ENCODE results near the gene STAT5A.
"Not testable (repeated sequence)": the region's sequence is repeated elsewhere in the genome, so short reads cannot be mapped to it uniquely, and the experiment has no call there.

Gene STAT5A

DNA sequence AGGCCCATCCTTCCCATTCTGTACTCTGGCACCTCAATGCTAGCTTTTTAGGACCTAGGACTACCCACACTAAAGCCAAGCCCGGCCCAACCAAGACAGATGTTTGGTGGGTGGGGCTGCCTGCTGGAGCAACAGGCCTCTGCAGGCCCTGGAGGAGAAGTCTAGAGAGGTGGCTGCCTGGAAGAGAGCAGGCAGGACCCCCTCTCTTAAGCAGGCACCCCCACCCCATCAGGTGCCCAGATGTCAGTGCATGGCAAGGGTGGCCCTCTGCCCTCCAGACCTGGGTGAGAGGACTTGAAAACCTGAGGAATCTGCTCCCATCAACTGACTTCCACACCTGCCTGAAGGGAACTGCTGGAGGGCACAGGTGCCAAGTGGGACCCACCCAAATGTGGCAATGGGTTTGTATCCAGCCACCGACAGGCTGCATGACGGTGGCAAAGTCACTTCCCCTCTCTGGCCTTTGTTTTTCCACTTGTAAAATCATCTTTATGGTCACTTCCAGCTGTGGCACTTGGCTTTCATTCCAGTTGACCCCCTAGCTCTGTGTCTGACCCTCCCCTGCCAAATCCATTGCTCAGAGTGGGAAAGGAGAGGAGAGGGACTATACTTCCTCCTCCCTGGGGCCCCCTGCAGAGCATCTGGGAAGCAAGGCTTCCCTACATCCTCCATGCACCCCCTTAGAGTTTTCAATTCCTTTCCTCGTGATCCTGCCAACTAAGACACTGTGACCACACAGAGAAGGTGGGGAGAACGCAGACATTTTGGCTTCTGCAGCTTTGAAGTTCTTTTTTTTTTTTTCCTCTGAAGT lies 1.7 kb upstream of the STAT5A start:
- DNase-seq: no peak

DNA sequence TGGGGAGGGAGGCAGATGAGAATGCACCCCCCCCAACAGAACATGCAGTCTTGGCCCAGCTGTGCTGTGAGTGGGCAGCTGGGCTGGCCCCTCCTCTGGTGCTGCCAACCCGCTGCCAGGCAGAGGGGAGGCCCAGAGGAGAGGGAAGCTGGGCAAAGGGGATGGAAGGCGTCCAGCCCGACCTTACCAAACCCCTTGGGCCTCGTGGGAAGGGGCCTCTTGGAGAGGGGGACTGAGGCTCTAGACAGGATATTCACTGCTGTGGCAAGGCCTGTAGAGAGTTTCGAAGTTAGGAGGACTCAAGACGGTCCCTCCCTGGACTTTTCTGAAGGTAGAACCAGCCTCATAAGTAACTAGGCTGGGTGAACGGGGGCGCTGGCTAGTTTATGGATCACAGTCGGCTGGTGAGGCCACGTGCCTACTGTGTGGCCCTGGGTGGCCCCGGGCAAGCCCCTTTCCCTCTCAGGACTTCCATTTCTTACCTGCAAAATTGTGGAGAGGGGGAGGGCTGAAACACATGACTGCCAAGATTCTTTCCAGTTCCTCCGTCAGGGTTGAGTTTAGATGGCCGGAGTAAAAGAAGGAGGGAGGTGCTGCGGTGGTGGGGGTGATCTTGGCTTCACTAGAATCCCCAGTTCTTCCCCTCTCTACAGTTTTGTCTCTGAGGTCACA lies 857 bp upstream of the STAT5A start:
- DNase-seq: peak; percentile 55

DNA sequence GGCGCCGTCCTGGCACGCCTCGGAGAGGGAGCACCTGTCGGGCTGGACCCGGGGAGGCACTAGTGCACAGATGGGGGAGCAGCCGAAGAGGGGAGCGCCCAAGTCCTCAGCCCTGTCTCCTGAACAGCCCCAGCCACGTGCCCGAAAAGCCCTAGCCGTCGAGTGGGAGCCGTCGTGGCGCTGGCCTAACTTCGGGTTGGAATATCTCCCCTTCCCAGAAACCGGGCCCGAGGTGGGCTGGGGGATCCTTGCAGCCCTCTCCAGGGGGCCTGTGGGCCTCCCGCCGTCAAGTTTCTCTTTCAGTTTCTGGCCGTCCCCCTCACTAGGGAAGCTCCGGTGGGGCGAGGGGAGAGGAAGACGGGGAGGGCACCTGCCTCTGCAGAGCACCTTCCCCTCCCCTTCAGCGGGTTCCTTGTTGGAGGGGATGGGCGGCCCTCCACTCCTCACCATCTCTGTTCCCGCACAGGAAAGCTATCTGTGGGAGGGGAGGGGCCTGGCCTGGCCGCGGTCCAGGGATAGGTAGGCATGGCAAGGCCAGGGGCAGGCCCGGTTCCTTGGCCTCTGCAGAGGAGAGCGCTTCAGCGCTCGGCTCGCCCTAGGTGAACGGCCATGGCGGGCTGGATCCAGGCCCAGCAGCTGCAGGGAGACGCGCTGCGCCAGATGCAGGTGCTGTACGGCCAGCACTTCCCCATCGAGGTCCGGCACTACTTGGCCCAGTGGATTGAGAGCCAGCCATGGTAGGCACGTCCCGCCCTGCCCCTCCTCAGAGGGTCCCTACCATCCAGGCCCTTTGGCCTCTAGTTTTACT lies 709 bp downstream of the STAT5A start:
- DNase-seq: peak; percentile 74

DNA sequence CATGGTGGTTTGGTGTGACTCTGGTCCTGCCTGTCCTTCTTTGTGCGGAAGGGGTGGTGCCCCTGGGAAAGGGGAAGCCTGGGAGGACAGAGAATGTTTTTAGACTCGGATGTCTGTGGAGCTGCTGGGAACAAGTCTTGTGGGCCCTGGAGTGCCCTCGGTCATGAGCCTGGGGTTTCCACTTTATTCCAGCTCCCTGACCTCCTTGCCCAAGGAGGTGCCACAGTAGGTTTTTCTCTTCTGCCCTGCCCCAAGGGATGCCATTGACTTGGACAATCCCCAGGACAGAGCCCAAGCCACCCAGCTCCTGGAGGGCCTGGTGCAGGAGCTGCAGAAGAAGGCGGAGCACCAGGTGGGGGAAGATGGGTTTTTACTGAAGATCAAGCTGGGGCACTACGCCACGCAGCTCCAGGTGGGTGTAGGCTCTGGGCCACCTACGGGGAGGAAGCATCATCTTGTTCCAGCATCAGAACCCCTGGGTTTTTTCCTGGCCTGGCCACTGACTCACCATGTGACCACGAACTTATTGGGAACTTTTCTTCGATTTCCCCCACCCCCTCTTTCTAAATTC lies 1.4 kb downstream of the STAT5A start:
- peak; percentile 38 for DNase-seq

DNA sequence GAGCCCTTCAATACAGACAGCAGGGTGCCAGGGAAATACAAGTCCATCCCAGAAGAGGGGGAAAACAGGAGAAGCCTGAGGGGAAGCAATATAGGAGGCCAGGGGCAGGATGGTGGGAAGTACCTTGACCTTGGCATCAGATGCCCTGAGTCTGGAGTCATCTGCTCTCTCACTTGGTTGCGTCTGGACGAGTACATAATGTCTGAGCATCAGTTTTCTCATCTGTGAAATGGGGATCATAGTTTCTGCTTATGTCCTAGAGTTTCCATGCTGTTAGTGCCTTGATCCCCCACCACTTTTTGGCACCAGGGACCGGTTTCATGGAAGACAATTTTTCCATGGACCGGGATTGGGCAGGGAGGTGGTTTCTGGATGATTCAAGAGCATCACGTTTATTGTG lies 2.3 kb downstream of the STAT5A start:
- no peak for DNase-seq

DNA sequence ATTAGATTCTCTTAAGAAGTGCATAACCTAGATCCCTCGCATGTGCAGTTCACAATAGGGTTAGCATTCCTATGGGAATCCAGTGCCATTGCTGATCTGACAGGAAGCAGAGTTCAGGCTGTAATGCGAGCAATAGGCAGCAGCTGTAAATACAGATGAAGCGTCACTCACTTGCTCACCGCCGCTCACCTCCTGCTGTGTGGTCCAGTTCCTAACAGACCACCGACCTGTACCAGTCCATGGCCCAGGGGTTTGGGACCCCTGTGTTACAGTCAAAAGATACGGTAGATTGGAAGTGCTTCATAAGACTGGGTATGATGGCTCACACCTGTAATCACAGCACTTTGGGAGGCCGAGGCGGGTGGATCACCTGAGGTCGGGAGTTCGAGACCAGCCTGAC lies 2.8 kb downstream of the STAT5A start:
- DNase-seq: no peak

DNA sequence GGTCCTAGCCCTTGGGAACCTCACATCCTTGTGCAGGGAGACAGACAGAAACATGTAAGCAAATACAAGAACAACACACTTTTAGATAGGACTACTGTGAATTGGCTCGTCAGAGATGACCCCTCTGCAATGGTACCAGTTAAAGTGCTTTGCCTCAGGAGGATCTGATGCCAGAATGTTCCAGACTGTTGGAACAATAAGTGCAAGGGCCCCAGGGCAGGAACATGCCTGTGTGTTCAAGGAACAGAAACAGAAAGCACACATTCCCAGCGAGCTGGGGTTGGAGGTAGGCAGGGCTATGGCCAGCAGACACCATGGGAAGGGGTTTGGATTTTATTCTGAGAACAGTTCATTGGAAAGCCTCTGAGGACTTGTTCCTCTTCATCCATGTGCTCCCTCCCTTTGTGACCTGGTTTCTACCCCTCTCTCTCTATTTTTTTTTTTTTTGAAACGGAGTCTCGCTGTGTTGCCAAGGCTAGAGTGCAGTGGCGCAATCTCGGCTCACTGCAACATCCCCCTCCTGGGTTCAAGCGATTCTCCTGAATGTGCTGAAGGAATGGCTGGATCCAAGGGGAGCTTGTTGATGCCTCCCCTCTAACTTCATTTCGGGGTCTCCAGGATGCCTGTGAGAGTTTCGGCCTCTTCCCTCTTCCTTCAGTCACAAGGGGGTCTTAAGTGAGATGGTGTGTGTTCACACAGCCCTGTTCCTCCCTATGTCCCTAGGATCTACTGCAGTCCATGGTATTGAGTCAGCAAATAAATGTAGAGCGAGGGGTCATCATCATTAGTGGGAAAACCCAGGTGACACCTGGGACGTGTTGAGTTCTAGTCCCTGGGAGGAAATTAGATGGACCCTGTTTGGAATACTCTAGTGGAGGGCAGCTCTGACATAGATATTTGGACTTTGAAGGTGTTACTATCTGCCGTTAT lies 6.4 kb downstream of the STAT5A start:
- no peak for DNase-seq

DNA sequence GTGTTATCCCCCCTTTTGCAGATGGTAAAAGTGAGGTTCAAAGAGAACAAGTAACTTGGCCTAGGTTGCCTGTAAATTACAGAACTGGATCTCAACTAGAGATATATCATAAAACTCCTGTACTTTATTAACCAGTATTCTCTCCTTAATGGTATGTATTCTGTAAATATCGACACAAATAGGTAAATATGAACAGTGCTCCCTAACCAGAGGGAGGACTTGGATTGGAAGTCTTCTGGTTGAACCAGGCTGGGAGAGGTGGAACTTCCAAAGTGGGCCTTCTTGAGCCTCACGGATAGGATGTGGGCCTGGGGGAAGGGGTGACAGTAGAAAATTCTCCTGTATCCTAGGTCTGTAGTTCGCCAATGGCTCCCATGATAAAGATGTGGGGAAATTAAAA lies 7.7 kb downstream of the STAT5A start:
- DNase-seq: no peak

DNA sequence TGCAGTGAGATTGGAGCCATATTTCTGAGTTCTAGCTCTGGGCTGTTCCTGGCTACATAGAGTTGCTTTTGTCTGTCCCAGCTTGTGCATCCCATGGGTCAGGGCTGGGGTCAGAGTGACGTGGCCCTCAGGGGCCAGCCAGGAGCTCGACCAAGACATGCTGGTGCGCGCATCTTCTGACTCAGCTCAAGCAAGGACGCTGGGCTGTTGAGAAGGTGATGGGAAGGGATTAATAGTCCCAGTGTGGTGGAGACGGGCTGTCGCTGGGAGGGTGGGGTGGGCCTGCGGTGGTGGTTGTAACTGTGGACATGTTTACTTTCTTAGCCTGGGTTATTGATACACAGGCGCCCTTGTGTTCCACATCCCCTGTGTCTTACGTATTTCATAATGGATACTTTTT lies 9.5 kb downstream of the STAT5A start:
- not testable (repeated sequence) for DNase-seq

DNA sequence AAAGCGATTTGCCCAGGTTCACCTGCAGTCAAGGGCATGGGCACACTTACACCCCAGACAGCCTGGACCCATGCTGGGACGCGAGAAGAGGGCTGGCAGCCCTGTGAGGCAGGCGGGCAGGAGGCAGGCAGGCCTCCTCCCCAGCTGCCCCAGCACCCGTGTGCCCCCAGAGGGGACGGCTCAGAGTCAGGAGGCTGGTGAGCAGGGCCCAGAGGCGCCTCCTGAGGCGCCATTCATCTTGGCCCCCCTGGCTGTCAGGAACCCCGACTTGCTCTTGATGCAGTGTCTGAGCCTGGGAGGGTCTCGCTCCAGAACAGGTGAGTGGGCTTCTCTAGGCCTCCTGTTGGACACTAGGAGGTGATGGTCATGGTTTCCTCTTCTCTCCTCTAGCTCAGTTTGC lies 11.1 kb downstream of the STAT5A start:
- not testable (repeated sequence) for DNase-seq

DNA sequence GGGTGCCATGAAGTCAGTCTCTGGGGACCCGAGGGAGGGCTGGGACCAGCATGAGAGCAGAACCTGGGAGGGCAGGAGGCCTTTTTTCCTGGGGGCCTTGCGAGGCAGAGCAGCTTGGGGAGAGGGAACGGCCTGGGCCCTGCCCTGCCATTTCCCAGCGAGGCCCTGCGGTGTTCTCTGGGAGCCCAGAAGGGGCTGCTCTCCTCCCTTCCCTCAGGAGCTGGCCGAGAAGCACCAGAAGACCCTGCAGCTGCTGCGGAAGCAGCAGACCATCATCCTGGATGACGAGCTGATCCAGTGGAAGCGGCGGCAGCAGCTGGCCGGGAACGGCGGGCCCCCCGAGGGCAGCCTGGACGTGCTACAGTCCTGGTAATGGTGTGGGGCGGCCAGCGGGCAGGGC lies 11.6 kb downstream of the STAT5A start:
- DNase-seq: not testable (repeated sequence)

DNA sequence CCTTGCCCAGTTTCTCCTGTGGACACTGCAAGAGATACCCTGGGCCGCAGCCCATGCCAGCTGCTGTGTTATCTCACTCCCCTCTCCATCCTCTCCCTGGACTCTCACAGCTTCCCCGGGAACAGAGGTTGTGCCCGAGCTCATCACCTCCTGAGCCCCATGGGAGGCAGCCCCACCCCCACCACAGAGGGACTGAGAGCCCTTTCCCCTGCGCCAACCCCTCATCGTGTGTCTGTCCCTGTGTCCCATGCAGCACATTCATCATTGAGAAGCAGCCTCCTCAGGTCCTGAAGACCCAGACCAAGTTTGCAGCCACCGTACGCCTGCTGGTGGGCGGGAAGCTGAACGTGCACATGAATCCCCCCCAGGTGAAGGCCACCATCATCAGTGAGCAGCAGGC lies 12.7 kb downstream of the STAT5A start:
- DNase-seq: no peak

DNA sequence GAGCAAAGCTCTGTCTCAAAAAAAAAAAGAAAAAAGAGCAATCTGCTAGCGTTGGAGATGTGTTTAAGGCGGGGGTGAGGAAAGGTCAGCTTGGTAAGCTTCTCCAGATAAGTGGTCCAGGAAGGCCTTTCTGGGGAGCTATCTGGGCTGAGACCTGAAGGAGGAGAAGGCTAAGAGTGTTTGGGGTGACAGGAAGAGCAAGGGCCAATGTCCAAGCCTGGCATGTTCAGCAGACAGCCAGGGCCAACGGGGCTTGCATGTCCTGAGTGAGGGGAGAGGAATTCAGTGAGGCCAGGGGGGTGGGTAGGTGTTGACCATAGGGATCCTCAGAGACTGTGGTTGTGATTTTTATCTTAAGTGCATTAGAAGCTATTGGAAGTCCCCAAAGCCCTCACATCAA lies 15.4 kb downstream of the STAT5A start:
- no peak for DNase-seq

DNA sequence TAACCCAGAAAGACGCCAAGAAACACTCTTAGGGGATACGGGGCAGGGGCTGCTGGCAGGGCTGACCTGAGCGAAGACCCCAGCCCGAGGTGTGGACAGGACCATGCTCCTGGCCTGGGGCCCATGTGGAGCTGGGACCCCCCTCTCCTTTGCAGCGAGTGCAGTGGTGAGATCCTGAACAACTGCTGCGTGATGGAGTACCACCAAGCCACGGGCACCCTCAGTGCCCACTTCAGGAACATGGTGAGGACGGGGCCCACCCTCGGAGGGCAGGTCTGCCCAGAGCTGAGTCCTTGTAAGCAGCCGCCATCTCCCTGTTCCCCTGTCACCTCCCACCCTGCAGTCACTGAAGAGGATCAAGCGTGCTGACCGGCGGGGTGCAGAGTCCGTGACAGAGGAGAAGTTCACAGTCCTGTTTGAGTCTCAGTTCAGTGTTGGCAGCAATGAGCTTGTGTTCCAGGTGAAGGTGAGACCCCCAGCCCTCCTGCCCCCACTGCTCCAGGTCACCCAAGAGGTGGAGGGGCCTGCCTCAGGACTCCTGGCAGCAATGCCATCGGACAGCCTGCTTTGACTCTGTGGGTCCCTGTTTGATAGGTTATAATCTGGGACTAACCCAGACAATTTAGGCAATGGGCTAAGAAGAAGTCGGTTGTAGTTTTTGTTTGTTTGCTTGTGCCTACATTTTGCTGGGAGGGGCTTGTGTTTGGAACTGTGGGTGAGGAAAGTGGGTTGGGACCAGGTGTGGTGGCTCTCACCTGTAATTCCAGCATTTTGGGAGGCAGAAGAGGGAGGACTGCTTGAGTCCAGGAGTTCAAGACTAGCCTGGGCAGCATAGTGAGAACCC lies 16.1 kb downstream of the STAT5A start:
- no peak for DNase-seq

DNA sequence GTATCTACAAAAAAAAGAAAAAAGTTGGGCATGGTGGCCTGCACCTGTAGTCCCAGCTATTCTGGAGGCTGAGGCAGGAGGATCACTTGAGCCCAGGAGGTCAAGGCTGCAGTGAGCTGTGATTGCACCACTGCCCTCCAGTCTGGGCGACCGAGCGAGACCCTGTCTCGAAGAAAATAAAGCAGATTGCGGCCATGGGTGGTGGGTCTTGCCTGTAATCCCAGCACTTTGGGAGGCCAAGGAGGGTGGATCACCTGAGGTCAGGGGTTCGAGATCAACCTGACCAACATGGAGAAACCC lies 16.7 kb downstream of the STAT5A start:
- not testable (repeated sequence) for DNase-seq

DNA sequence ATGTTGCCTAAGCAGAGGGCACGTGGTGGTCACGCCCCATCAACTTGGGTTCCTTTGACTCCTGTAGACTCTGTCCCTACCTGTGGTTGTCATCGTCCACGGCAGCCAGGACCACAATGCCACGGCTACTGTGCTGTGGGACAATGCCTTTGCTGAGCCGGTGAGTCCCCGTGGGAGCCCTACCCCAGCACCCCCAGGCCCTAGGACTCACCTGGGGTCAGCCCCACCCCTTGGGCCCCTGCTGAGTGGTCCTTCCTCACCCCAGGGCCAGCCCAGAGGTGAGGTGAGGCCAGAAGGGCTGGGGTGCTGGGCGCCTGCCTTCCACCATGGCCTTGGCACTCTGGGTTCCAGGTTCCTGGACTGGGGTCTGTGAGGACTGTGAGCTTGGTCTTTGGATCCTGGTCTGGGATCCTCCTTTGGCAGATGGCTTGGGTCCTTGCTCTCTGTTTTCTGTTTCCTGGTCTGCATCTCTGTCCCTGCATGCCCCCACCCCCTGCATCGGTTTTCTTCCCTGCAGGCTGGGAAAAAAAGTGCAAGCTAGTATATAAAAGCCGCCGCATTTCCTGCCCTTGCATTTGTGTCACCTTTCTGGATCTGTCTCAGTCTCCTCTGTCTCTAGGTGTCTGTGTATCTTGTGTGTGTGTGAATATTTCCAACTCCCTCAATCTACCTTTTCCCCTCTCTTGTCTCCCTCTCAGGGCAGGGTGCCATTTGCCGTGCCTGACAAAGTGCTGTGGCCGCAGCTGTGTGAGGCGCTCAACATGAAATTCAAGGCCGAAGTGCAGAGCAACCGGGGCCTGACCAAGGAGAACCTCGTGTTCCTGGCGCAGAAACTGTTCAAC lies 17.5 kb downstream of the STAT5A start:
- DNase-seq: peak; percentile 24

DNA sequence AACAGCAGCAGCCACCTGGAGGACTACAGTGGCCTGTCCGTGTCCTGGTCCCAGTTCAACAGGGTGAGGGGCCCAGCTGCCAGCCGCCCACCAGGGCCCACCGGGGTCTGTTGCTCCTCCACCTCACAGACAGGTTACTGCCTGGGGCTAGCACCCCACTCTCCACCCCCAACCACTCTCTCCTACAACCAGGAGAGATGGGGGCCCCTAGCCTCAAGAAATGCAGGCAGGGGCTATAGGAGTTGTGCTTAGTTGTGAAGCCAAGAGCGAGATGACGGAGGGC lies 18.0 kb downstream of the STAT5A start:
- no peak for DNase-seq

DNA sequence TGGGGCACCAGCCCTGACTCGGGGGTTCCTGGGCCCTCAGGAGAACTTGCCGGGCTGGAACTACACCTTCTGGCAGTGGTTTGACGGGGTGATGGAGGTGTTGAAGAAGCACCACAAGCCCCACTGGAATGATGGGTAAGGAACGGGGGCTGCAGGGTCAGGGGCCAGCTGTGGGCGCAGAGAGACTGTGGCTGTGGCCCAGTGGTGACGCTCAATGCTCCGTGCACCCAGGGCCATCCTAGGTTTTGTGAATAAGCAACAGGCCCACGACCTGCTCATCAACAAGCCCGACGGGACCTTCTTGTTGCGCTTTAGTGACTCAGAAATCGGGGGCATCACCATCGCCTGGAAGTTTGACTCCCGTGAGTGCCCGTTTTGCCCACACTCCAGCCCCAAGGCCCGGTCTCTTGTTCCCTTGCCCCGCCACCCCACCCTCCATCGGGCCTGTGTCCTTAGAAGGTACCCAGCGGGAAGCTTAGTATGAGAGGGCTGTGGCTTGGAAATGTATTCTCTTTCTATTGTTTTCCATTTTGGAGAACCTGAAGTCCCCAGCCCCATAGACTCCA lies 19.1 kb downstream of the STAT5A start:
- no peak for DNase-seq

DNA sequence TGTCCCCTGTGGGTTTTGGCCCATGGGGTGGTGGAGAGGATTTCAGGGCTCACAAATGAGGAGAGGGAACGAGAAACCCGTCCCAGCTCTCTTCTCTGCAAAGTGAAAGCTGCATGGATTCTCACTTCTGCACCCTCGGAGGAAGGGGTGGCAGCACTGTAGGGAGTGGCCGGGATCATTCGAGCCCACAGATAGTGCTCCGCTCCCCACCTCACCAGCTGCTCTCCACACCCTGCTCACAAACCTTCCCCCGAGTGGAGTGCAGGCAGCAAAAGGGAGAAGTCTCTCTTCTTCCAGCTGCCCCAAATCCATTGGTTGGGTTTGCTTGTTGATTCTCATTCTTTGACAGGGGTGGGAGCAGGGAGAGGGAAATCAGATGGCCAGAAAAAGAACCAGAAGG lies 20.1 kb downstream of the STAT5A start:
- DNase-seq: no peak

DNA sequence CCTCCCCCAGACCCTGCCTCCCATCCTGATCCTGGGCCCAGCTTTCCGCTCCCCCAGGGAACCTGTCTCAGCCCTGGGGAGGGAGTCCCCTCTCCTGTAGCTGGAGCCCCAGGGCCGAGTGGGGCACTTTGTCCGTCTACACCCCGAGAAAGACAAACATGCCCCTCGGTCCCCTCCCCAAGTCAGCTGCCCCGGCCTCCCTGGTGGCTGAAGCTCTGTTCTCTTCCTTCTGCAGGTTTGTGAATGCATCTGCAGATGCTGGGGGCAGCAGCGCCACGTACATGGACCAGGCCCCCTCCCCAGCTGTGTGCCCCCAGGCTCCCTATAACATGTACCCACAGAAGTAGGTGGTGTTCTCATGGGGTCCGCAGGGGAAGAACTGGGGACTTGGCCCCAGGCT lies 20.8 kb downstream of the STAT5A start:
- no peak for DNase-seq
